K562 (cell line): Measurements from ENCODE around the gene IGSF8. TPM values are rescaled to one million over a fixed set of nuclear protein-coding genes. Genes with fewer than 3 reads are reported as not detected.

Experiments
- CTCFL ChIP-seq: IDR thresholded peaks from 2 replicates; pipeline ENCODE4 v1.6.1; 2011; ENCODE audit warnings: borderline replicate concordance, low read depth, mild to moderate bottlenecking, moderate library complexity, low read length; ENCODE audit not compliant: insufficient read depth, poor library complexity, severe bottlenecking
- HNRNPLL ChIP-seq: fragments of 200-400 bp; formaldehyde crosslinking; IDR thresholded peaks from 2 replicates; pipeline ENCODE4 v1.6.1; 2017; ENCODE audit warnings: low read length, low read depth, mild to moderate bottlenecking; ENCODE audit not compliant: poor library complexity, severe bottlenecking
- MLX ChIP-seq, 2 experiments: fragments of 450-650 bp in 1 of 2; sonication (generic) in 1 of 2; formaldehyde crosslinking; conservative IDR thresholded peaks; 2 replicates each; pipeline versions ENCODE4 v1.4.0 to v1.8.1; 2020 to 2022; ENCODE audit warnings: mild to moderate bottlenecking in 1 of 2, missing genetic modification reagents in 1 of 2
- MYC ChIP-seq, 2 experiments: fragments of 250-450 bp in 1 of 2; sonication (Bioruptor Pico) in 1 of 2; IDR thresholded peaks; 2 replicates each; pipeline versions ENCODE4 v1.5.1 to v1.6.1; 2012 to 2021; ENCODE audit warnings: low read depth in 2 of 2, borderline replicate concordance in 1 of 2, improper control_type of control experiment in 1 of 2, low read length in 1 of 2, mild to moderate bottlenecking in 1 of 2, moderate library complexity in 1 of 2
- NKRF ChIP-seq: fragments of 450-650 bp; IDR thresholded peaks from 2 replicates; pipeline ENCODE4 v1.6.1; 2016; ENCODE audit warnings: borderline replicate concordance
- ZNF175 ChIP-seq: fragments of 200-800 bp; sonication (Bioruptor generic); IDR thresholded peaks from 2 replicates; pipeline ENCODE4 v1.6.1; 2016; ENCODE audit warnings: low read depth, mild to moderate bottlenecking, missing genetic modification characterization, missing compliant biosample characterization
- ZNF384 ChIP-seq: IDR thresholded peaks from 2 replicates; pipeline ENCODE4 v1.6.1; 2012; ENCODE audit warnings: low read depth, low read length, improper control_type of control experiment
- polyA plus RNA-seq, 8 experiments: library from polyadenylated mRNA; depleted of rRNA in 4 of 8; stranded (reverse) in 5 of 8; unstranded in 3 of 8; fragments of >200 nt; fragmentation: Nextera tagmentation in 2 of 8; fragmentation: Illumina TruSeq in 1 of 8; extraction: Ambion mirVana in 2 of 8; extraction: Trizol in 1 of 8; gene quantifications; 2 replicates each; pipeline versions ENCODE4 v1.2.1 to v1.2.3, GENCODE V29; 2011 to 2014; ENCODE audit warnings: inconsistent platforms in 1 of 8, missing spikeins in 1 of 8
- total RNA-seq, 7 experiments: library from RNA; depleted of rRNA in 6 of 7; stranded (reverse); fragments of >200 nt in 6 of 7; fragmentation: Illumina TruSeq in 2 of 7; extraction: Trizol in 2 of 7; gene quantifications; 2 replicates each; pipeline versions ENCODE4 v1.2.1 to v1.2.3, GENCODE V29; 2011 to 2021; ENCODE audit warnings: low replicate concordance in 1 of 7
- TF ChIP-seq, protein P1 (sequence below): fragments of 250-450 bp; sonication (Bioruptor Pico); IDR thresholded peaks from 2 replicates; pipeline ENCODE4 v1.5.0; 2020; ENCODE audit warnings: mild to moderate bottlenecking, borderline replicate concordance
- TF ChIP-seq, protein P2 (sequence below), 2 experiments: fragments of 450-650 bp; IDR thresholded peaks; 2 replicates each; pipeline ENCODE4 v1.6.1; 2018; ENCODE audit warnings: mild to moderate bottlenecking in 2 of 2, low read depth in 1 of 2; ENCODE audit not compliant: partially characterized antibody in 2 of 2
- TF ChIP-seq, protein P3 (sequence below): IDR thresholded peaks from 2 replicates; pipeline ENCODE4 v1.6.1; 2016; ENCODE audit warnings: missing genetic modification characterization, missing compliant biosample characterization

The IGSF8 gene
- total and polyA plus RNA-seq, 9 of the 15 experiments (the other 6 are each of a cell fraction or from before 2014, with no cell fraction given): 0.32 to 11.7 (median 3.2) TPM

DNA sequence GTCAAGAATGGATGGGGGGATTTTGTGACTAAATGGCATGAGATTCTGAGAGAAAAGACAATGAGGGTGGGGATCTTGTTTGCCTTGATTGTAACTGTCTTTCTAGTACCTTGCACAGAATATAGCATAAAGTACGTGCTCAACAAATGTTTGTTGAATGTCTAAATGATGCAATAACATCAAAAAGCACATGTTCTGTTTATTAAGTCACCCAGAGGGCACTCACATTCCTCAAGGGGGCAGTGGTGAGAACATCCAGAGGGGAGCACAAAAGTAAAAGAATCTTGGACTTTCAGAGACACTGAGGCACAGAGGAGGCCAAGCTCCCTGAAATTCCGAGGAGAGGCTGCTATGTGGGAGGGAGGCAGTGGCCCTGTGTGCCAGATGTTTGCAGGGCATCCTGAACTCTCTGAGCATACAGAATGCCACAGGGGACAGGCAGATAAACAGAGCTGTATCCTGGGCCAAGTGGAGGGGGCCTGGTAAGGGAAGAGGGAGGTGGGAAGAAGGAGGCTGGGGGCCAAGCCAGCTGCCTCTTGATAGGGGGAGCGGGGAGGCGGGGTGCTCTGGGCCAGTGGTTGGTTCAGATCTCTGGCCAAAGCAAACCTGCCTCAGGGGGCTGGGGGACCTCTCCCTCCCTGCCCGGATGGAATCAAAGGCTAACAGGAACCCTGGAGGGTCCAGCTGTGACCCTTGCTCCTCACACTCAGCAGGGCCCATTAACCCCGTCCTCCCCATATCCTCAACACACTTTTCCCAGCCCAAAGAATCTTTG, 10.7 kb upstream of the IGSF8 start (continued):
- TF ChIP-seq MLX (CRISPR knock-in tag; conservative IDR thresholded peaks at IDR 0.05): no peak
- TF ChIP-seq CTCFL: peak; percentile 13
- 0 out of 2 replicates have a peak, but pooled peaks have one; percentile 36 for TF ChIP-seq ZNF175
- no peak for TF ChIP-seq ZNF384
- TF ChIP-seq, protein P1, sequence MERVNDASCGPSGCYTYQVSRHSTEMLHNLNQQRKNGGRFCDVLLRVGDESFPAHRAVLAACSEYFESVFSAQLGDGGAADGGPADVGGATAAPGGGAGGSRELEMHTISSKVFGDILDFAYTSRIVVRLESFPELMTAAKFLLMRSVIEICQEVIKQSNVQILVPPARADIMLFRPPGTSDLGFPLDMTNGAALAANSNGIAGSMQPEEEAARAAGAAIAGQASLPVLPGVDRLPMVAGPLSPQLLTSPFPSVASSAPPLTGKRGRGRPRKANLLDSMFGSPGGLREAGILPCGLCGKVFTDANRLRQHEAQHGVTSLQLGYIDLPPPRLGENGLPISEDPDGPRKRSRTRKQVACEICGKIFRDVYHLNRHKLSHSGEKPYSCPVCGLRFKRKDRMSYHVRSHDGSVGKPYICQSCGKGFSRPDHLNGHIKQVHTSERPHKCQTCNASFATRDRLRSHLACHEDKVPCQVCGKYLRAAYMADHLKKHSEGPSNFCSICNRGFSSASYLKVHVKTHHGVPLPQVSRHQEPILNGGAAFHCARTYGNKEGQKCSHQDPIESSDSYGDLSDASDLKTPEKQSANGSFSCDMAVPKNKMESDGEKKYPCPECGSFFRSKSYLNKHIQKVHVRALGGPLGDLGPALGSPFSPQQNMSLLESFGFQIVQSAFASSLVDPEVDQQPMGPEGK (CRISPR knock-in tag): no peak
- no peak for TF ChIP-seq HNRNPLL
- TF ChIP-seq, protein P2, sequence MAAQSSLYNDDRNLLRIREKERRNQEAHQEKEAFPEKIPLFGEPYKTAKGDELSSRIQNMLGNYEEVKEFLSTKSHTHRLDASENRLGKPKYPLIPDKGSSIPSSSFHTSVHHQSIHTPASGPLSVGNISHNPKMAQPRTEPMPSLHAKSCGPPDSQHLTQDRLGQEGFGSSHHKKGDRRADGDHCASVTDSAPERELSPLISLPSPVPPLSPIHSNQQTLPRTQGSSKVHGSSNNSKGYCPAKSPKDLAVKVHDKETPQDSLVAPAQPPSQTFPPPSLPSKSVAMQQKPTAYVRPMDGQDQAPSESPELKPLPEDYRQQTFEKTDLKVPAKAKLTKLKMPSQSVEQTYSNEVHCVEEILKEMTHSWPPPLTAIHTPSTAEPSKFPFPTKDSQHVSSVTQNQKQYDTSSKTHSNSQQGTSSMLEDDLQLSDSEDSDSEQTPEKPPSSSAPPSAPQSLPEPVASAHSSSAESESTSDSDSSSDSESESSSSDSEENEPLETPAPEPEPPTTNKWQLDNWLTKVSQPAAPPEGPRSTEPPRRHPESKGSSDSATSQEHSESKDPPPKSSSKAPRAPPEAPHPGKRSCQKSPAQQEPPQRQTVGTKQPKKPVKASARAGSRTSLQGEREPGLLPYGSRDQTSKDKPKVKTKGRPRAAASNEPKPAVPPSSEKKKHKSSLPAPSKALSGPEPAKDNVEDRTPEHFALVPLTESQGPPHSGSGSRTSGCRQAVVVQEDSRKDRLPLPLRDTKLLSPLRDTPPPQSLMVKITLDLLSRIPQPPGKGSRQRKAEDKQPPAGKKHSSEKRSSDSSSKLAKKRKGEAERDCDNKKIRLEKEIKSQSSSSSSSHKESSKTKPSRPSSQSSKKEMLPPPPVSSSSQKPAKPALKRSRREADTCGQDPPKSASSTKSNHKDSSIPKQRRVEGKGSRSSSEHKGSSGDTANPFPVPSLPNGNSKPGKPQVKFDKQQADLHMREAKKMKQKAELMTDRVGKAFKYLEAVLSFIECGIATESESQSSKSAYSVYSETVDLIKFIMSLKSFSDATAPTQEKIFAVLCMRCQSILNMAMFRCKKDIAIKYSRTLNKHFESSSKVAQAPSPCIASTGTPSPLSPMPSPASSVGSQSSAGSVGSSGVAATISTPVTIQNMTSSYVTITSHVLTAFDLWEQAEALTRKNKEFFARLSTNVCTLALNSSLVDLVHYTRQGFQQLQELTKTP (IDR thresholded peaks at IDR 0.05; ENCODE audit: low read depth in 1 of 2, partially characterized antibody in 2 of 2): peak in 1 of 2 experiments; percentile 27
- TF ChIP-seq, protein P3, sequence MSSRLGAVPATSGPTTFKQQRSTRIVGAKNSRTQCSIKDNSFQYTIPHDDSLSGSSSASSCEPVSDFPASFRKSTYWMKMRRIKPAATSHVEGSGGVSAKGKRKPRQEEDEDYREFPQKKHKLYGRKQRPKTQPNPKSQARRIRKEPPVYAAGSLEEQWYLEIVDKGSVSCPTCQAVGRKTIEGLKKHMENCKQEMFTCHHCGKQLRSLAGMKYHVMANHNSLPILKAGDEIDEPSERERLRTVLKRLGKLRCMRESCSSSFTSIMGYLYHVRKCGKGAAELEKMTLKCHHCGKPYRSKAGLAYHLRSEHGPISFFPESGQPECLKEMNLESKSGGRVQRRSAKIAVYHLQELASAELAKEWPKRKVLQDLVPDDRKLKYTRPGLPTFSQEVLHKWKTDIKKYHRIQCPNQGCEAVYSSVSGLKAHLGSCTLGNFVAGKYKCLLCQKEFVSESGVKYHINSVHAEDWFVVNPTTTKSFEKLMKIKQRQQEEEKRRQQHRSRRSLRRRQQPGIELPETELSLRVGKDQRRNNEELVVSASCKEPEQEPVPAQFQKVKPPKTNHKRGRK (tag): no peak
- no peak for TF ChIP-seq NKRF
- TF ChIP-seq MYC (IDR thresholded peaks at IDR 0.05; ENCODE audit: low read depth, low read length): peak; percentile 99
- no peak for TF ChIP-seq MYC (CRISPR knock-in tag; IDR thresholded peaks at IDR 0.05; ENCODE audit: borderline replicate concordance, low read depth)
